Calu3 (cell line): ENCODE results near the gene SGSM2. TPM values are rescaled to one million over a fixed set of nuclear protein-coding genes. Genes with fewer than 3 reads are reported as not detected.

Experiments used
- BruUV-seq: library from RNA; stranded (reverse); fragments of 400-500 nt; replicated peaks from 2 replicates; lab custom pipeline; 2021; lab: Mats Ljungman, UMichigan
- CTCF ChIA-PET: fragments of 300-600 bp; sonication (Branson Sonifier 250); formaldehyde crosslinking; loops from one replicate; lab custom pipeline; 2022; ENCODE audit warnings: antibody characterized with exemption; lab: Charles Lee
- DNase-seq: peaks from one replicate; pipeline ENCODE4 v3.0.0; 2022
- H3K27ac Mint-ChIP-seq: one replicate; pipeline ENCODE4 v1.8.0; 2022; ENCODE audit warnings: mixed read lengths; ENCODE audit not compliant: unreplicated experiment
- H3K27me3 Mint-ChIP-seq: one replicate; pipeline ENCODE4 v1.8.0; 2022; ENCODE audit warnings: mixed read lengths; ENCODE audit not compliant: unreplicated experiment
- H3K36me3 Mint-ChIP-seq: one replicate; pipeline ENCODE4 v1.8.0; 2022; ENCODE audit warnings: mild to moderate bottlenecking, moderate library complexity, mixed read lengths; ENCODE audit not compliant: insufficient read depth, unreplicated experiment
- H3K4me1 Mint-ChIP-seq: one replicate; pipeline ENCODE4 v1.8.0; 2022; ENCODE audit warnings: mild to moderate bottlenecking, low read depth, mixed read lengths; ENCODE audit not compliant: unreplicated experiment
- H3K4me3 Mint-ChIP-seq: one replicate; pipeline ENCODE4 v1.8.0; 2022; ENCODE audit warnings: mild to moderate bottlenecking, low read depth, moderate library complexity, mixed read lengths; ENCODE audit not compliant: unreplicated experiment
- H3K9me3 Mint-ChIP-seq: one replicate; pipeline ENCODE4 v1.8.0; 2022; ENCODE audit warnings: low read depth, mixed read lengths; ENCODE audit not compliant: unreplicated experiment
- intact Hi-C: fragments of 100-400 bp; cut with micrococcal nuclease; formaldehyde crosslinking; loops from one replicate; pipeline ENCODE4 v1.10.0; 2022; ENCODE audit not compliant: unreplicated experiment
- total RNA-seq: library from RNA; stranded (reverse); gene quantifications from 2 replicates; pipeline ENCODE4 v1.2.3, GENCODE V29; 2022
- TF ChIP-seq, protein P1 (sequence below): fragments of 200-600 bp; IDR thresholded peaks from one replicate; pipeline ENCODE4 v1.8.0; 2022; ENCODE audit warnings: antibody characterized with exemption; ENCODE audit not compliant: unreplicated experiment

SGSM2 gene
- total RNA-seq, 1 experiment from 2014 or later, result 54.9 TPM

DNA sequence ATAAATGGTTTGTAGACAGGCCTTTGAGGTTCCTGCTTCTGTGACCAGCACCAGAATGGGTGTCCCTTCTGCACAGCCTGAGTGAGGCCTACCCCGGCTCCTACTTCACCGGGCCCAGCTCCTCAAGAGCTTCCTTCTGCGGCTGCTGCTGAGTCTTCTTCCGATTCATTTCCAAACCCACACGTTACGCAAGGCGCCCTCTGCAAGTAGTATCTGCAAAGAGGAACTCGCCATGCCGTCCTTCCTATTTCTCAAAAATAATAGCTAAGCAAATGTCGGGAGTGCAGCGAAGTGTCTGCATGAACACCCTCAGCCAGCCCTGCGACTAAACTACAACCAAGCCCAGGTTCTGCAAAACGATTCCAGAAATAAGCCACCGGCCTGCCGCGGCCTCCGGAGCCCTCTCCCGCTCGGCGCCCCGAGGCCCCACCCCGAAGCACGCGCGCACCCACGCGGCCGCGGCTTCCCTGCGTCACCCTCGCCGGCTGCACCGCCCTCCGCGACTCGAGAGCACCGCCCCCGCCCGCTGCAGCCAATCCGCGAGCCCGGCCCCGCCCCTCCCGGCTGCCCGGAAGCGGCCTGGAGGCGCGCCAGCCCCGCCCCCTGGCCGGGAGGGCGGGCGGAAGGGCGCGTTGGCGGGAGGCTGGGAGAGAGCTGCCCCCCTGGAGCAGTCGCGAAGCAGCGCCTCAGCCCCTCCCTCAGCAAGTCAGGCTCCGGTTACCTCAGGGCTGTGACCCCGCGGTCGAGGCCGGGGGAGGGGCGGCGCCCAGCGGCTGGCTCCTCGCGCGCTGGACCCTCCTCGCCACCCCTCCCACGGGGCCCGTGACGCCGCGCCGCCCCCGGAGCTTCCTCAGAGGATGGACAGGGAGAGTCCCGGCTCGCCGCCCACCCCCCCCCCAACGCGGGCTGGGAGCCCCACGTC, 55.2 kb downstream of the SGSM2 start:
- H3K4me3 Mint-ChIP-seq, result peak overlapping the region; percentile 77
- TSS peak; percentile 57 for BruUV-seq
- peak; percentile 95 for DNase-seq
- H3K27ac Mint-ChIP-seq, result peak overlapping the region; percentile 88
- no peaks in the 10 kb centered on the region for H3K27me3 Mint-ChIP-seq
- CTCF ChIA-PET, result interaction anchor here (0.8 to 2.2 kb wide), 4 partner anchors 9 to 24 kb away, joined by 4 to 10 read pairs (median 4); no protein-coding TSS in a partner anchor
- TF ChIP-seq, protein P1, sequence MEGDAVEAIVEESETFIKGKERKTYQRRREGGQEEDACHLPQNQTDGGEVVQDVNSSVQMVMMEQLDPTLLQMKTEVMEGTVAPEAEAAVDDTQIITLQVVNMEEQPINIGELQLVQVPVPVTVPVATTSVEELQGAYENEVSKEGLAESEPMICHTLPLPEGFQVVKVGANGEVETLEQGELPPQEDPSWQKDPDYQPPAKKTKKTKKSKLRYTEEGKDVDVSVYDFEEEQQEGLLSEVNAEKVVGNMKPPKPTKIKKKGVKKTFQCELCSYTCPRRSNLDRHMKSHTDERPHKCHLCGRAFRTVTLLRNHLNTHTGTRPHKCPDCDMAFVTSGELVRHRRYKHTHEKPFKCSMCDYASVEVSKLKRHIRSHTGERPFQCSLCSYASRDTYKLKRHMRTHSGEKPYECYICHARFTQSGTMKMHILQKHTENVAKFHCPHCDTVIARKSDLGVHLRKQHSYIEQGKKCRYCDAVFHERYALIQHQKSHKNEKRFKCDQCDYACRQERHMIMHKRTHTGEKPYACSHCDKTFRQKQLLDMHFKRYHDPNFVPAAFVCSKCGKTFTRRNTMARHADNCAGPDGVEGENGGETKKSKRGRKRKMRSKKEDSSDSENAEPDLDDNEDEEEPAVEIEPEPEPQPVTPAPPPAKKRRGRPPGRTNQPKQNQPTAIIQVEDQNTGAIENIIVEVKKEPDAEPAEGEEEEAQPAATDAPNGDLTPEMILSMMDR, result no peak
- peaks cover 42% of the 10 kb centered on the region for H3K4me1 Mint-ChIP-seq
- intact Hi-C loops, result no loop called here
- peaks cover 77% of the 10 kb centered on the region for H3K36me3 Mint-ChIP-seq
- H3K9me3 Mint-ChIP-seq, result no peaks in the 10 kb centered on the region

DNA sequence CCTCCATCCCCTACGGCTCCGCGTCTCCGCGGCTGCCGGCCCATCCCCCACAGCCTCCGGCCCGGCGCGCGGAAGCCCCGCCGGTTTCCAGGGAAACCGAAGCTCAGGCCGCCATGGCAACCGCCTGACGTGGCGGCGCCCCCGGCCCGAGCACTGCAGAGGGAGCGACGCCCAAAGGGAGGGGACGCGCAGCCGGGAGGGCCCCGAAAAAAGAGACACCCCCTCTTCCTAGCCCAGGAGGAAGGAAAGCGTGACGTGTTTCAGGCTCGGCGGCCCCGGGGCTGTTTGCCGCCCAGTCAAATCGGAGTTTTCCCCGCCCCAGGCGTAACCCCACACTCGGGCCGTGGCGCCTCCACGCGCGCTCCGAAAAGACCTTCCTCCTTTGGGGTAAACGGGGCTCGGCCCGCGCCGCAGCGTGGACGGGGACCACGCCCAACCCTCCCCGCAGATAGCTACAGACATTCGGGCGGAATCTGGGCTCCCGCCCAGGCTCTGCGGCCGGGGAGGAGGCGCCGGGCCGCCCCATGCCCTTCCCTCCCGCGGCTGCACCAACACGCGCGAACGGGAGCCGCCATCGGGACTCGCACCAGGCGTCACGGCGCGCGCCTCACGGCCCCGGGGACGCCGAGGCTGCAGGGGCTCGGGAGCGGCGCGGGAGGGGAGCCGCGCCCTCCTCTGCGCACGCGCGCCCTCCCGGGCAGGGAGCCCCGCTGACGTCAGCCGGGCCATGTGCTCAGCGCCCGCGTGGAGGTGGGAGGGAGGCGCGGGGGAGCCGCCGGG, 56.1 kb downstream of the SGSM2 start:
- intact Hi-C loops, result no loop called here
- peak overlapping the region; percentile 77 for H3K4me3 Mint-ChIP-seq
- H3K27me3 Mint-ChIP-seq, result no peaks in the 10 kb centered on the region
- H3K4me1 Mint-ChIP-seq, result peaks cover 38% of the 10 kb centered on the region
- BruUV-seq, result no TSS peak
- TF ChIP-seq, protein P1, result no peak
- H3K36me3 Mint-ChIP-seq, result peaks cover 78% of the 10 kb centered on the region
- peak overlapping the region; percentile 73 for H3K27ac Mint-ChIP-seq
- H3K9me3 Mint-ChIP-seq, result no peaks in the 10 kb centered on the region
- CTCF ChIA-PET, result interaction anchor here (0.6 to 2.2 kb wide), 4 partner anchors 8 to 639 kb away, joined by 3 to 10 read pairs (median 4); no protein-coding TSS in a partner anchor
- peak; percentile 82 for DNase-seq

DNA sequence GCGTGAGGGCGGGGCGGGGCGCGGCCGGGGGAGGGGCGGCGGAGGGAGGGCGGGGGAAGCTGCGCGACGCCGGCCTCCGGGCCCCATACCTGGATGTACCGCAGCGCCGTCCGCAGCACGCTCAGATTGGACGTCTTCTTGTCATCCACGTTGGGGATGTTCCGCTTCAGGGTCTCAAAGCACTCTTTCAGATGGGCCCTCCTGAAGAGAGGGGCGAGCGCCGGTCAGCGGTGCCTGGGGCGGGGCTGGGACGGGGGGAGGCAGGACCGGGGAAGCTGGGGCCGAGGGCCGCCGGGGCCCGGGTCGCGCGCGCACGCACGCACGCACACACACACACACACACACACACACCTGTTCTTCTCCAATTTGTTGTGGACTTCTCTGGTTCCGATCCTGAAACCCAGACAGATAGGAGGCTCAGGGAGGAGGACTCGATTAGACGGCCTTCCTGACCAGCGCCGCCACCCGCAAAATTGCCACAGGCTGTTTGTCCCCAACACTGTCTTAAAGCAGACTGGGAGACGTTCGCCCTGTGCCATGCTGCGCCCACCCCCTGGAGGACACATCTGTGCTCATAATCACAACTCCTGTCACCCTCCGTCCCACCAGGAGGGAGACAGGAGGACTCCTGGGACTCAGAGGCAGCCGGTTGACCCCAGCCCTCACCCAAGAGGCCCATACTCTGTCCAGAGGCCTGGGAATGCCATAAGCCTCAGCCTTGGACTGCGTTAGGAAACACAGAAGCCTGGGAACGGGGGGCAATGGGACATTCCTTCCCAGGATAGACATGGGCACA, 56.9 kb downstream of the SGSM2 start:
- TF ChIP-seq, protein P1, result no peak
- peak overlapping the region; percentile 94 for H3K27ac Mint-ChIP-seq
- CTCF ChIA-PET, result interaction anchor here (0.6 to 2.2 kb wide), 2 partner anchors 12 to 638 kb away, joined by 3 to 10 read pairs; no protein-coding TSS in a partner anchor
- peaks cover 78% of the 10 kb centered on the region for H3K36me3 Mint-ChIP-seq
- peak overlapping the region; percentile 77 for H3K4me3 Mint-ChIP-seq
- no peaks in the 10 kb centered on the region for H3K27me3 Mint-ChIP-seq
- peaks cover 30% of the 10 kb centered on the region for H3K4me1 Mint-ChIP-seq
- no peak for DNase-seq
- intact Hi-C loops, result no loop called here
- no TSS peak for BruUV-seq
- H3K9me3 Mint-ChIP-seq, result no peaks in the 10 kb centered on the region

DNA sequence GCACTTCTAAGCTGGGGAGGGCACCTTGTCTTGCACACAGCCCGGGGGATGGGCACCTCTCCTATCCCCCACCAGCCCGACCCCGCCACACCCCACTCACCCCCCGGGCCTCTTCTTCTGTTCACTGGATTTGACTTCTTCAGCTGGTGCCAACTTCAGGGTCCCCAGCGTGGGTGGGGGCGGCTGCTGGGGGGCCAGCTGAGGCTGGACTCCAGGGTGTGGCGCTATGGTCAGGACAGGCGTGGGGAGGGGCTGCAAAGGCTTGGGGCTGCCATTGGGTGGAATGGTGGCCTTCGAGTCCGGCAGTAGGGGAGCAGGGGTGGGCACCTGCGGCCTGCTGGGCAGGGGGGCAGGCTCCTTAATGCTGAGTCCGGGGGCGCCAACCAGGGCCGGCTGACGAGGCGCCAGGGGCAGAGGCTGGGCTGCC, 57.5 kb downstream of the SGSM2 start:
- Mint-ChIP-seq H3K4me1 (peaks cover 30% of the 10 kb centered on the region), H3K9me3 (no peaks in the 10 kb centered on the region), H3K36me3 (peaks cover 79% of the 10 kb centered on the region), H3K27ac (peak overlapping the region; percentile 94), H3K27me3 (no peaks in the 10 kb centered on the region), H3K4me3 (no peak overlapping the region)
- no peak for DNase-seq
- intact Hi-C loops, result no loop called here
- no TSS peak for BruUV-seq
- TF ChIP-seq, protein P1, result no peak
- CTCF ChIA-PET, result no interaction called here
